Stimulated activated CD4-positive, alpha-beta T cell treated with anti-CD3 and anti-CD28 coated beads, Interleukin-15, amount 100 ng/mL, for 1 hour (primary cell): ENCODE measurements around the gene RBM10.

ENCODE experiments used
- DNase-seq, 2 donors: peaks; one replicate each; pipeline ENCODE4 v3.0.0-alpha.2; 2020; ENCODE audit warnings: low read depth in 1 of 2, low spot score in 1 of 2

The RBM10 gene

GRCh38 chrX:47197526-47197925 is 52.5 kb downstream of the RBM10 start:
- DNase-seq, result no peak

GRCh38 chrX:47198026-47198686 is 53.1 kb downstream of the RBM10 start:
- no peak for DNase-seq

GRCh38 chrX:47198687-47199080 is 53.7 kb downstream of the RBM10 start:
- no peak for DNase-seq

GRCh38 chrX:47199286-47199685 is 54.3 kb downstream of the RBM10 start:
- no peak for DNase-seq

GRCh38 chrX:47200385-47201150 is 55.5 kb downstream of the RBM10 start:
- no peak for DNase-seq

GRCh38 chrX:47201345-47201944 is 56.4 kb downstream of the RBM10 start:
- no peak for DNase-seq

- no peak for DNase-seq
Observed at GRCh38 chrX:47202316-47202715, 57.3 kb downstream of the RBM10 start.

GRCh38 chrX:47202877-47203276 is 57.9 kb downstream of the RBM10 start:
- DNase-seq, result no peak

- no peak for DNase-seq
Observed at GRCh38 chrX:47204970-47205369, 59.9 kb downstream of the RBM10 start.

GRCh38 chrX:47206316-47206715 is 61.3 kb downstream of the RBM10 start:
- DNase-seq, result no peak

- DNase-seq, result no peak
Observed at GRCh38 chrX:47208108-47208507, 63.1 kb downstream of the RBM10 start.

- DNase-seq, result no peak
Observed at GRCh38 chrX:47209508-47210238, 64.7 kb downstream of the RBM10 start.

GRCh38 chrX:47210661-47211425 is 65.8 kb downstream of the RBM10 start:
- no peak for DNase-seq

GRCh38 chrX:47212381-47213293 is 67.6 kb downstream of the RBM10 start:
- no peak for DNase-seq

GRCh38 chrX:47214435-47215077 is 69.5 kb downstream of the RBM10 start:
- DNase-seq, result no peak

- no peak for DNase-seq
Observed at GRCh38 chrX:47215291-47215900, 70.4 kb downstream of the RBM10 start.

- no peak for DNase-seq
Observed at GRCh38 chrX:47216393-47216925, 71.4 kb downstream of the RBM10 start.

GRCh38 chrX:47217121-47217851 is 72.3 kb downstream of the RBM10 start:
- peak in 1 of 2 donors; percentile 3 for DNase-seq
